Body of pancreas (tissue), 4 donors: Measurements from ENCODE around the gene EMID1.

ENCODE experiments used
- CTCF ChIP-seq, 7 experiments: fragments of 450-650 bp in 4 of 7; fragments of 200-600 bp in 3 of 7; sonication (generic) in 3 of 7; IDR thresholded peaks; one replicate each; pipeline ENCODE4 v1.5.1; 2016 to 2019; ENCODE audit warnings: antibody characterized with exemption in 7 of 7
- POLR2A ChIP-seq, 3 donors: fragments of 450-650 bp; IDR thresholded peaks; one replicate each; pipeline ENCODE4 v1.6.1; 2016; ENCODE audit warnings: antibody characterized with exemption in 3 of 3, mild to moderate bottlenecking in 2 of 3

DNA sequence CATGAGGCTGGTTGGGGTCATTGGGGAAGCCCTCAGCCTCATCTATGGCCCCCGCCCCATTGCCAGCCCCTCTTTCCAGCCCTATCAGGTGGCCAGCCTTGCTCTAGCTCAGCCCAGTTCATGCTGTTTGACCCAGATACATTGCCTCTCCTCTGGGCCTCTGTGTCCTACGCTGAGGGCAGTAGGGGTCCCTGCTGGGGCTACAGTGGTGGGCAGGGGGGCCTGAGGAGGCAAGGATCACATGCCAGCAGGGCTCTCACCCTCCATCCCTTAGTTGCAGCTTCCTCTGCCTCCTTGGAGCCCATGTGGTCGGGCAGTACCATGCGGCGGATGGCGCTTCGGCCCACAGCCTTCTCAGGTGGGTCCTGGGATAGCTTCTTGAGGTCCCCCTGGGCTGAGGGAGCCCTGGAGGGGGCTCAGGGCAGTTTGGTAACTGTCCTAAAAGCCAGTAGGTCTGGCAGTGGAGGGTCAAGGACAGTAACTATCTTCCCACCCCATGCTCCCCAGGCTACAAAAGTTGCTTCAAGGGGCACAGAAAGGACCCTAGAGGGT lies 19.2 kb downstream of the EMID1 start:
- TF ChIP-seq POLR2A (IDR thresholded peaks at IDR 0.05) (no peak), CTCF (IDR thresholded peaks at IDR 0.05) (no peak)
